Measurements from ENCODE around the gene KCP.

The KCP gene

GRCh38 chr7:128906001-128906765 lies 4.3 kb downstream of the KCP start:
- DNase-seq = no peak

DNA sequence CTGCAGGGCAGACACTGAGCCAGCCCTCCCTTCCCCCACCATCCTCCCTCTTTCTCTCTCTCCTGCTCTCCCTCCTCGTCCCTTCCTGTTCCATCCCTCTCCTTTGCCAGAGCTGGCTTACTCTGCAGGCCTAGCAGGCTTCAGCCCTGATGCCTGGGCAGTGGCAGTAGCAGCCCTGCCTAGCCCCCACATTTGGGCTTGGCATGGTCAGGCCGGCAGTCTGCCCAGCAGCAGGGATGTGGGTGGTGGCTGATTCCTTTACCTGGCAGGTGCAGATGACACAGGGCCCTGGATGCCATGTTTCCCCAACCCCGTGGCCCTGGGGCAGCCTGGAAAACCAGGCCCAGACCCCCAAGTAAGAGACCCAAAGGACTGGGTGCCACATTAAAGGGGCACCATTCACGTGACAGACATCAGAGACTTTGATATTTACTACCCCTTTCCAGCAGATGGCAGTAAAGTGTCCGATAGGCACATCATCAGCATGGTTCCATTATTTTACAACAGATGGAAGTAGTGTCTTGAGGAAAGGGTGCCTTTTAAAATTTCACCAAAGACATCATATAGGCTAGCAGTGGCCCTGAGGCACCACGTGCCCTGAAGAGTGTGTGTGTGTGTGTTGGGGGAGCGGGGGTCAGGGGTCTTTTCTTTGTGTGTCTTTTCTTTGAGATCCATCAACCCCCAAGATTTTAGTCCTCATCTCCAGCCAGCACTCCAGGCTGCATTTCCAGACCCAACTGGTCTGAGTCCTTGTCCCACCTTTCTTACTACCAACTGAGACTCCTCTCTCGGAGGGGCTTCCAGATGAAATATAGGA lies 5.9 kb downstream of the KCP start:
- no peak for DNase-seq

- no peak for DNase-seq
Measured at GRCh38 chr7:128903621-128904361, 6.7 kb downstream of the KCP start.

DNA sequence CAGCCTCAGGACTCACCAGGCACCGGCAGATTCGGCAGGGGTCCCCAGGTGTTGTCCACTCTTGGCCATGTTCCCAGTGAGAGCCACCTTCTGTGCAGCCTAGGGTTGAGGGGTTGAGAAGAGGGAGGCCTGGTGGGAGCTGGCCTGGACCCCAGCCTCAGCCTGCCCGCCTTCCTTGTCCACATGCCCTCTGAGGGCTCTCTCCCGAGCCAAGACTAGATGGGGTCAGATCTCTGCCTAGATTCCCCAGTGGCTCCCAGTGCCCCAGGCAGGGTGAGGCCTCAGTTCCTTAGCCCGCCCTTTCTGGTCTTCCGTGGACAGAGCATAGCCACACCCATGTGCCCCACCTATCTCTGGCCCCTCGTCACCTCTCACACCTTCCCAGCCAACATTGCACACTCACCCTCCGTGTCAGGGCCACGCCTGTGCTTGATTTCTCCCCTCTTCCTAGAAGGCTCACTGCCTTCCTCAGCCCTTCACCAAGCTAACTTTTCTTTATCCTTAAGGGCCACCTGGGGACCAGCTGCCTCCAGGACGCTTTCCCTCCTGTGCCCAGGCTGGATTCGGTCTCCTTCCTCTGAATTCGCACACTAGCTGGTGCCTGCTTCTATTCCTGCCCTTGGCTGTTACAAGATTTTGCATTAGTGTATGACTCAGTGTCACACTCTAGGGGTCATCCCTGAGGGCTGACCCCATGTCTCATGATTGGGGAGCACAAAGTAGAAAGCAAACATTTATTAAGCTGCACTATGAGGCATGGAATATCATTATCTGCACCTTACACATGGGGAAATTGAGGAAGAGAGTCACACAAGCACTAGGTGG lies 7.5 kb downstream of the KCP start:
- DNase-seq = no peak

- DNase-seq = no peak
Measured at GRCh38 chr7:128900237-128900636, 10.3 kb downstream of the KCP start.

DNA sequence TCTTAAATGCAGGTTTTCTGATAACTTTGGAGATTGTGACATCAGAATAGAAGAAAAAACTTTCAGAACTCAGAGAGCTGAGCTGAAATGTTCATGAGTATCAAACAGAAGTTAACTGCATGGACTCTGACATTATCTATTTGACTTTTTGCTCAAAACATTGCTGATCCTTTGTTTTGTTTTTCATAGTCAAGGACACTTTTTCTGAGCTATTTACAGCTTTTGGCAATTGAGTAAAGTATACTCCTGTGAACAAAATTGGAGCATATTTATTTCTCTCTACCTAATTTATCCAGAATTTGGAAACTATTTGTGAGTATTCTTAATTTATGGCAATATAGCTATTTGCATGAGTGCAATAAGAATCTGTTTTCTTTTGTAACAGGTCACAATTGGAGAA lies 11.1 kb downstream of the KCP start:
- DNase-seq = no peak

DNA sequence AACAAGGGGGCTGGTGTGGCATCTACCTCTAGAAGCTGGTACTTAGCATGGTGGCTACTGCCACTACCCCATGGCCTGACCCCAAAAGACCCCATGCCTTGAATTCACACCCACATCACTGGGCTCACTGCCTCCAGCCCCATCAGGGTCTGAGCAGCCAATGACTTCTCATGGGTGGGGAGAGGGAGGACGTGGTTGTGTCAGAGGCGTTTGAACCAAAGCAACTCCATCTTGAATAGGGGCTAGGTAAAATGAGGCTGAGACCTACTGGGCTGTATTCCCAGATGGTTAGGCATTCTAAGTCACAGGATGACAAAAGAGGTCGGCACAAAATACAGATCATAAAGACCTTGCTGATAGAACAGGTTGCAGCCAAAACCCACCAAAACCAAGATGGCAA lies 15.2 kb downstream of the KCP start:
- no peak for DNase-seq

- no peak for DNase-seq
Measured at GRCh38 chr7:128894101-128894440, 16.4 kb downstream of the KCP start.

DNA sequence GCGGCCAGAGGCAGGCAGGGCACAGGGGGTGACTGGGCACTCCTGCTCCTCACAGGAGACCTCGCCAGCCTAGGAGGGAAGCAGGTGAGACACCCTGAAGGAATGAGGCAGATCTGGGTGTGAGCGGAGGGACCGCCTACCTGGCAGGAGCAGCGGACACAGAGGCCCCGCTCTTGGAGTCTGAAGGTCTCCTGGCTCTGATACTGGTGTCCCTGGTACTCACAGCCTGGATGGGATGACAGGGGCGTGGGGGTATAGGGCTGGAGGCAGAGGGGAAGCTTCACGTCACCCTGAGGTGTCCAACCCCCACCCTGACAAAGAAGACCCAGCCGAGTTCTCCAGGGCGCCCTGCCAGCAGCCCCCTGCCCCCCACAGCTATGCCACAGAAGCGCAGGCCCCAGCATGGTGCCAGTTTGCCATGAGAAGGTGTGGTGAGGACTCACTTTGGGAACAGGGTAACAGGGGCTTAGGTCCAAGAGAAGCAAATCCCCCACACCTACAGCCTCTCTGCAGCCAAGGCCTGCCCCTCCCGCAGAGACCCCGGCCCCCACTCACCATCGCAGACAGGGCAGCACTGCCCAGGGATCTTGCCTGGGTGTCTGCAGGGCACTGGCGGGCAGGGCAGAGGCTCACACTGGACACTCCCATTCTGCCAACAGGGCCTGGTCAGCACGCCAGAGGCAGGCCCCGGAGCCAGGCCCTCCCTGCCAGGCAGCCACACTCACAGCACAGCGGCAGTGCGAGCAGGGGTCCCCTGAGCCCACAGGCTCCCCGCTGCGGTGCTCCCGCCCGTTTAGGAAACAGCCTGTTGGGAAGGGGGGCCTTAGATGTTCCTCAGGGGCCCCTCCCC lies 17.0 kb downstream of the KCP start:
- no peak for DNase-seq

- no peak for DNase-seq
Measured at GRCh38 chr7:128892521-128893250, 17.8 kb downstream of the KCP start.

- DNase-seq = no peak
Measured at GRCh38 chr7:128891942-128892269, 18.6 kb downstream of the KCP start.

- no peak for DNase-seq
Measured at GRCh38 chr7:128891110-128891941, 19.2 kb downstream of the KCP start.

GRCh38 chr7:128890306-128891109 lies 20.0 kb downstream of the KCP start:
- DNase-seq = no peak

- no peak for DNase-seq
Measured at GRCh38 chr7:128889121-128889520, 21.4 kb downstream of the KCP start.

DNA sequence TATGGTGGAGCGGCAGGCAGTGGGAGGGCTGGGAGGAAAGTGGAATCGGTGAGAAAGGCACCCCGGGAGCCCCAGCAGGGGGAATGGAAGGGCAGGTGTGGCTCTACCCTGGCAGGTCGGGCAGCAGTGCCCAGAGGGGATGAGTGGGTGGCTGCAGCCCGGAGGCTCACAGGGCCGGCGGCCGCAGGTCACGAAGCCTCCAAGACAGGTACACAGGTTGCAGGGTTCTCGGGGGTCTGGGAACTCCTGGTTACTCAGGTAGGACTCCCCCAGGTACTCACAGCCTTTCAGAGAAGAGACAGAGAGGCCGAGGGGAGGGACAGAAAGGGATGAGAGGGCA lies 21.8 kb downstream of the KCP start:
- no peak for DNase-seq

GRCh38 chr7:128888039-128888755 lies 22.3 kb downstream of the KCP start:
- no peak for DNase-seq

DNA sequence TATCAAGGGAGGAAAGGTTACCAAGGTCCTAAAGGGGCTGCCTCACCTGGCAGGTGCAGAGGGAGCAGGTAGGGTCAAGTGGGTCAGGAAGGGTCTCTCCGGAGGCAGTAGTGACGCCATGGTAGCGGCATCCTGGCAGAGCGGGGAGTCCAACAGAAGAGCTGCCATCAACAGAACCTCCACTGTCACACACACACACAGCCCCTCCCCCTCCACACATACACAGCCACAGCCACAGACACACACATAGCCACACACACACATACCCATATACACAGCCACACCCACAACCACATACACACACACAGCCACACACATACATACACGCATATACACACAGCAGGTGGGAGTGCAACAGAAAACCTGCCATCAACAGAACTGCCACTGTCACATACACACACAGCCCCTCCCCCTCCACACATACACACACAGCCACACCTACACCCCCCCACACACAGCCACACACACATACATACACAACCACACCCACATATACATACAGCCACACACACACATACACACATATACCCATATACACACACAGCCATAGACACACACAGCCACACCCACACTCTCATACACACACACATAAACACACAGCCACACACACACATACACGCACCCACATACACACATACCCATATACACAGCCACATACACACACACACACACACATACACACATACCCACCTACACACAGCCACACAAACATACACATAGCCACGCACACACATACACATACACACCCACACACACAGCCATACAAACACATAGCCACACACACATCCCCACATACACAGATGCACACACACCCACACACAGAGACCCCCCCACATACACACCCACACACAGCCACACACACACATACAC lies 23.1 kb downstream of the KCP start:
- DNase-seq = no peak

All from activated T-cell treated with anti-CD3 and anti-CD28 coated beads for 4 hours (primary cell).